HepG2 (cell line): Measurements from ENCODE around the gene LTB4R2. TPM values are rescaled to one million over a fixed set of nuclear protein-coding genes. Genes with fewer than 3 reads are reported as not detected.

Source experiments
- AGO1 ChIP-seq: fragments of 200-400 bp; formaldehyde crosslinking; IDR thresholded peaks from 2 replicates; pipeline ENCODE4 v1.6.1; 2017; ENCODE audit warnings: mild to moderate bottlenecking, low read depth, low read length, moderate library complexity; ENCODE audit not compliant: poor library complexity, severe bottlenecking
- ATF2 ChIP-seq: sonication (generic); formaldehyde crosslinking; IDR thresholded peaks from 2 replicates; pipeline ENCODE4 v1.4.0; 2020; ENCODE audit warnings: missing genetic modification reagents
- CEBPG ChIP-seq: IDR thresholded peaks from 2 replicates; pipeline ENCODE4 v1.6.1; 2016
- CENPX ChIP-seq: sonication (generic); formaldehyde crosslinking; IDR thresholded peaks from 2 replicates; pipeline ENCODE4 v1.9.0; 2021; ENCODE audit warnings: mild to moderate bottlenecking, missing genetic modification reagents, moderate library complexity
- EEA1 ChIP-seq: sonication (generic); formaldehyde crosslinking; IDR thresholded peaks from 2 replicates; pipeline ENCODE4 v1.5.1; 2020; ENCODE audit warnings: mild to moderate bottlenecking, missing genetic modification reagents, borderline replicate concordance
- GPBP1L1 ChIP-seq: sonication (generic); formaldehyde crosslinking; IDR thresholded peaks from 2 replicates; pipeline ENCODE4 v1.5.0; 2020; ENCODE audit warnings: mild to moderate bottlenecking, missing genetic modification reagents
- HOXA9 ChIP-seq: sonication (generic); formaldehyde crosslinking; IDR thresholded peaks from 2 replicates; pipeline ENCODE4 v1.8.1; 2022; ENCODE audit warnings: missing genetic modification reagents, mild to moderate bottlenecking, moderate library complexity, borderline replicate concordance
- MYPOP ChIP-seq: sonication (generic); formaldehyde crosslinking; IDR thresholded peaks from 2 replicates; pipeline ENCODE4 v1.8.1; 2023; ENCODE audit warnings: mild to moderate bottlenecking, moderate library complexity, missing genetic modification reagents
- NRL ChIP-seq: sonication (generic); formaldehyde crosslinking; IDR thresholded peaks from 2 replicates; pipeline ENCODE4 v1.5.0; 2020; ENCODE audit warnings: missing genetic modification reagents, mild to moderate bottlenecking, moderate library complexity, borderline replicate concordance
- RAD21 ChIP-seq: fragments of 450-650 bp; formaldehyde crosslinking; IDR thresholded peaks from 2 replicates; pipeline ENCODE4 v1.5.0; 2020; ENCODE audit warnings: mild to moderate bottlenecking
- RAD51 ChIP-seq: fragments of 450-650 bp; IDR thresholded peaks from 2 replicates; pipeline ENCODE4 v1.6.1; 2016; ENCODE audit warnings: borderline replicate concordance
- SOX5 ChIP-seq: IDR thresholded peaks from 2 replicates; pipeline ENCODE4 v1.6.1; 2016; ENCODE audit warnings: borderline replicate concordance
- THAP8 ChIP-seq: sonication (generic); formaldehyde crosslinking; IDR thresholded peaks from 2 replicates; pipeline ENCODE4 v1.5.1; 2020; ENCODE audit warnings: missing genetic modification reagents, mild to moderate bottlenecking, borderline replicate concordance
- ZNF276 ChIP-seq: sonication (generic); formaldehyde crosslinking; IDR thresholded peaks from 2 replicates; pipeline ENCODE4 v1.4.0; 2020; ENCODE audit warnings: mild to moderate bottlenecking, low read depth, missing genetic modification reagents
- ZNF530 ChIP-seq: sonication (generic); formaldehyde crosslinking; IDR thresholded peaks from 2 replicates; pipeline ENCODE4 v1.5.0; 2020; ENCODE audit warnings: low read depth, mild to moderate bottlenecking, missing genetic modification reagents
- ZNF589 ChIP-seq: sonication (generic); formaldehyde crosslinking; conservative IDR thresholded peaks from 2 replicates; pipeline ENCODE4 v1.8.0; 2022; ENCODE audit warnings: mild to moderate bottlenecking, moderate library complexity, missing genetic modification reagents
- ZNF605 ChIP-seq: sonication (generic); formaldehyde crosslinking; IDR thresholded peaks from 2 replicates; pipeline ENCODE4 v1.8.0; 2022; ENCODE audit warnings: mild to moderate bottlenecking, missing genetic modification reagents
- ZNF672 ChIP-seq: sonication (generic); formaldehyde crosslinking; IDR thresholded peaks from 2 replicates; pipeline ENCODE4 v1.8.1; 2022; ENCODE audit warnings: missing genetic modification reagents
- ZNF709 ChIP-seq: sonication (generic); formaldehyde crosslinking; IDR thresholded peaks from 2 replicates; pipeline ENCODE4 v1.5.0; 2020; ENCODE audit warnings: mild to moderate bottlenecking, missing genetic modification reagents
- ZNF770 ChIP-seq: sonication (generic); formaldehyde crosslinking; IDR thresholded peaks from 2 replicates; pipeline ENCODE4 v1.5.0; 2020; ENCODE audit warnings: mild to moderate bottlenecking, missing genetic modification reagents
- polyA plus RNA-seq, 8 experiments: library from polyadenylated mRNA; depleted of rRNA in 3 of 8; stranded (reverse) in 7 of 8; unstranded in 1 of 8; fragments of >200 nt; fragmentation: Illumina TruSeq in 4 of 8; extraction: Trizol in 4 of 8; gene quantifications; 2 replicates each; pipeline versions ENCODE4 v1.2.1 to v1.2.3, GENCODE V29; 2011 to 2016; ENCODE audit warnings: low read depth in 4 of 8, missing spikeins in 1 of 8, mixed read lengths in 1 of 8; ENCODE audit not compliant: insufficient read depth in 1 of 8
- total RNA-seq, 5 experiments: library from RNA; depleted of rRNA; stranded (reverse); fragments of >200 nt; fragmentation: Illumina TruSeq; extraction: Trizol; gene quantifications; 2 replicates each; pipeline ENCODE4 v1.2.3, GENCODE V29; 2016; ENCODE audit warnings: low read depth in 1 of 5

LTB4R2 gene
- total and polyA plus RNA-seq, 2 of the 13 experiments (the other 11 are each of a cell fraction or from before 2014, with no cell fraction given) = 3.9 to 6.9 TPM

GRCh38 chr14:24332268-24332993, 22.5 kb downstream of the LTB4R2 start (continued):
- TF ChIP-seq THAP8 (CRISPR knock-in tag) (no peak), SOX5 (CRISPR knock-in tag) (peak; percentile 56), EEA1 (CRISPR knock-in tag) (peak; percentile 98), ATF2 (CRISPR knock-in tag) (0 out of 2 replicates have a peak, but pooled peaks have one; percentile 48), GPBP1L1 (CRISPR knock-in tag) (no peak), HOXA9 (CRISPR knock-in tag) (peak; percentile 97), MYPOP (peak; percentile 98), NRL (CRISPR knock-in tag) (peak; percentile 98), ZNF605 (peak; percentile 94), ZNF770 (no peak), ZNF276 (CRISPR knock-in tag) (peak; percentile 97), RAD51 (no peak), ZNF530 (CRISPR knock-in tag) (peak; percentile 92; the same call in 1 of the 2 replicates), ZNF709 (CRISPR knock-in tag) (peak; percentile 76), RAD21 (CRISPR knock-in tag) (peak; percentile 72), AGO1 (peak; percentile 39), ZNF589 (CRISPR knock-in tag) (peak; percentile 96), ZNF672 (CRISPR knock-in tag) (no peak), CENPX (CRISPR knock-in tag) (no peak), CEBPG (CRISPR knock-in tag) (peak; percentile 98)
